AG04450 (cell line): ENCODE measurements around the gene DBH. TPM values are rescaled to one million over a fixed set of nuclear protein-coding genes. Genes with fewer than 3 reads are reported as not detected.

Experiments used
- CTCF ChIA-PET: fragments of 300-600, 350-600 bp; formaldehyde crosslinking; extraction: SDS; loops from one replicate; lab custom pipeline; 2022; ENCODE audit warnings: antibody characterized with exemption, inconsistent platforms; lab: Charles Lee
- POLR2A ChIA-PET: fragments of 350-600 bp; formaldehyde crosslinking; extraction: SDS; loops from one replicate; lab custom pipeline; 2021; ENCODE audit warnings: antibody characterized with exemption, inconsistent platforms; lab: Yijun Ruan, JAX
- DNase-seq: peaks from one replicate; pipeline ENCODE4 v3.0.0-alpha.2; 2011; ENCODE audit warnings: low read depth, low spot score
- H3K27ac ChIP-seq: one replicate; pipeline ENCODE4 v1.5.1; 2012; ENCODE audit warnings: low read depth, low read length, control low read depth
- H3K27me3 ChIP-seq: one replicate; pipeline ENCODE4 v1.6.0; 2012; ENCODE audit warnings: low read length; ENCODE audit not compliant: control insufficient read depth, insufficient read depth
- H3K4me3 ChIP-seq: 2 replicates; pipeline ENCODE4 v1.5.1; 2011; ENCODE audit warnings: mild to moderate bottlenecking, low read depth, low read length, control low read depth
- H3K9me3 ChIP-seq: 2 replicates; pipeline ENCODE4 v1.5.1; 2012; ENCODE audit warnings: low read length; ENCODE audit not compliant: control insufficient read depth, insufficient read depth
- CTCF ChIP-seq: IDR thresholded peaks from 2 replicates; pipeline ENCODE4 v1.5.1; 2011; ENCODE audit warnings: low read depth, low read length, control low read depth, inconsistent platforms
- polyA plus RNA-seq: library from polyadenylated mRNA; depleted of rRNA; stranded (reverse); fragments of >200 nt; gene quantifications from 2 replicates; pipeline ENCODE4 v1.2.3, GENCODE V29; 2011

DBH gene
- polyA plus RNA-seq, 1 experiment = not detected

GRCh38 chr9:133593587-133594253 is 42.4 kb upstream of the DBH start:
- Histone ChIP-seq H3K9me3 (peaks cover 27% of the 10 kb centered on the region), H3K27ac (no peak overlapping the region), H3K4me3 (no peak overlapping the region), H3K27me3 (peaks cover 6% of the 10 kb centered on the region)
- DNase-seq = no peak
- no peak for TF ChIP-seq CTCF
- CTCF ChIA-PET = no interaction called here
- POLR2A ChIA-PET = no interaction called here

GRCh38 chr9:133594310-133594709 is 41.9 kb upstream of the DBH start:
- POLR2A ChIA-PET = no interaction called here
- CTCF ChIA-PET = no interaction called here
- Histone ChIP-seq H3K4me3 (no peak overlapping the region), H3K27me3 (peaks cover 6% of the 10 kb centered on the region), H3K9me3 (peaks cover 31% of the 10 kb centered on the region), H3K27ac (no peak overlapping the region)
- TF ChIP-seq CTCF = no peak
- no peak for DNase-seq

GRCh38 chr9:133595910-133596309 is 40.3 kb upstream of the DBH start:
- no peak overlapping the region for H3K27ac ChIP-seq

GRCh38 chr9:133597316-133597957 is 38.7 kb upstream of the DBH start:
- CTCF ChIA-PET = no interaction called here
- no peak overlapping the region for H3K4me3 ChIP-seq
- peaks cover 2% of the 10 kb centered on the region for H3K27me3 ChIP-seq
- no peak for DNase-seq
- no peak for TF ChIP-seq CTCF
- no peak overlapping the region for H3K27ac ChIP-seq
- peaks cover 35% of the 10 kb centered on the region for H3K9me3 ChIP-seq
- POLR2A ChIA-PET = no interaction called here

More at GRCh38 chr9:133595910-133596309, 40.3 kb upstream of the DBH start:
- DNase-seq = no peak
- POLR2A ChIA-PET = no interaction called here
- Histone ChIP-seq H3K9me3 (peaks cover 35% of the 10 kb centered on the region), H3K4me3 (no peak overlapping the region), H3K27me3 (peaks cover 4% of the 10 kb centered on the region)
- CTCF ChIA-PET = no interaction called here
- no peak for TF ChIP-seq CTCF

GRCh38 chr9:133598978-133599377 is 37.2 kb upstream of the DBH start:
- no peak overlapping the region for H3K4me3 ChIP-seq
- POLR2A ChIA-PET = no interaction called here
- DNase-seq = no peak
- CTCF ChIA-PET = no interaction called here
- peaks cover 10% of the 10 kb centered on the region for H3K27me3 ChIP-seq
- H3K9me3 ChIP-seq = peaks cover 35% of the 10 kb centered on the region
- no peak overlapping the region for H3K27ac ChIP-seq
- no peak for TF ChIP-seq CTCF
